B cell (primary cell): Measurements from ENCODE around the gene NMNAT3. TPM values are rescaled to one million over a fixed set of nuclear protein-coding genes. Genes with fewer than 3 reads are reported as not detected.

Experiments
- ATAC-seq: fragments of 200-7000 bp; cut with Tn5 transposase; one replicate; pipeline ENCODE4 v1.10.0; 2021; ENCODE audit warnings: low read depth, mild to moderate bottlenecking, moderate number of reproducible peaks, moderate library complexity
- CTCF ChIA-PET: fragments of 350-600 bp; sonication (Branson Sonifier 250); formaldehyde crosslinking; loops from one replicate; lab custom pipeline; 2021; ENCODE audit warnings: antibody characterized with exemption, inconsistent platforms; lab: Charles Lee
- POLR2A ChIA-PET: fragments of 350-600 bp; sonication (Branson Sonifier 250); formaldehyde crosslinking; loops from one replicate; lab custom pipeline; 2021; ENCODE audit warnings: antibody characterized with exemption; lab: Charles Lee
- DNase-seq: peaks from one replicate; pipeline ENCODE4 v3.0.0; 2013
- H2AFZ ChIP-seq: 2 replicates; pipeline ENCODE4 v1.6.1; 2012; ENCODE audit warnings: mild to moderate bottlenecking, low read depth, low read length; ENCODE audit not compliant: insufficient read depth, poor library complexity, severe bottlenecking
- H3K27ac ChIP-seq, 2 donors: 1 replicate in 1 of 2; 2 replicates in 1 of 2; pipeline ENCODE4 v1.5.1; 2012 to 2013; ENCODE audit warnings: low read length in 2 of 2, mild to moderate bottlenecking in 2 of 2, moderate library complexity in 1 of 2
- H3K27me3 ChIP-seq, 4 experiments: fragments of 200-600 bp in 1 of 4; sonication (generic) in 1 of 4; replicated peaks in 1 of 4; 1 replicate in 2 of 4; 2 replicates in 2 of 4; pipeline versions ENCODE4 v1.6.1 to v1.7.0; 2013 to 2016; ENCODE audit warnings: low read length in 3 of 4, mild to moderate bottlenecking in 2 of 4, mixed read lengths in 1 of 4, moderate library complexity in 1 of 4; ENCODE audit not compliant: insufficient read depth in 4 of 4, control insufficient read depth in 3 of 4; ENCODE audit errors: control extremely low read depth in 1 of 4
- H3K36me3 ChIP-seq, 2 experiments: replicated peaks in 1 of 2; 1 replicate in 1 of 2; 2 replicates in 1 of 2; pipeline versions ENCODE4 v1.6.1 to v1.7.1; 2013; ENCODE audit warnings: low read length in 1 of 2; ENCODE audit not compliant: insufficient read depth in 2 of 2, control insufficient read depth in 1 of 2; ENCODE audit errors: control extremely low read depth in 1 of 2, extremely low read depth in 1 of 2
- H3K4me1 ChIP-seq, 2 donors: fragments of 200-600 bp in 1 of 2; sonication (generic) in 1 of 2; 1 replicate in 1 of 2; 2 replicates in 1 of 2; pipeline versions ENCODE4 v1.5.1 to v1.6.1; 2013 to 2017; ENCODE audit warnings: low read length in 2 of 2; ENCODE audit not compliant: control insufficient read depth in 2 of 2, insufficient read depth in 2 of 2
- H3K4me2 ChIP-seq: replicated peaks from 2 replicates; pipeline ENCODE3; 2012; ENCODE audit warnings: mild to moderate bottlenecking, low read depth, low read length; ENCODE audit not compliant: poor library complexity, severe bottlenecking
- H3K4me3 ChIP-seq, 5 experiments: fragments of 200-600 bp in 1 of 5; sonication (generic) in 1 of 5; 1 replicate in 3 of 5; 2 replicates in 2 of 5; pipeline versions ENCODE4 v1.5.1 to v1.7.0; 2011 to 2016; ENCODE audit warnings: low read length in 4 of 5, mild to moderate bottlenecking in 4 of 5, low read depth in 2 of 5, control low read depth in 1 of 5, moderate library complexity in 1 of 5; ENCODE audit not compliant: insufficient read depth in 1 of 5; ENCODE audit errors: control extremely low read depth in 1 of 5, extremely low read depth in 1 of 5
- H3K79me2 ChIP-seq: fragments of 200-600 bp; sonication (generic); one replicate; pipeline ENCODE4 v1.6.0; 2016; ENCODE audit warnings: low read length; ENCODE audit not compliant: control insufficient read depth, insufficient read depth
- H3K9ac ChIP-seq: fragments of 200-600 bp; sonication (generic); 2 replicates; pipeline ENCODE4 v1.6.1; 2017; ENCODE audit warnings: mild to moderate bottlenecking, low read length, moderate library complexity
- H3K9me3 ChIP-seq, 3 donors: one replicate each; pipeline versions ENCODE4 v1.6.1 to v1.7.1; 2013; ENCODE audit warnings: low read length in 2 of 3; ENCODE audit not compliant: control insufficient read depth in 2 of 3, insufficient read depth in 1 of 3; ENCODE audit errors: control extremely low read depth in 1 of 3
- H4K20me1 ChIP-seq: 2 replicates; pipeline ENCODE4 v1.6.0; 2012; ENCODE audit warnings: mild to moderate bottlenecking, low read length; ENCODE audit not compliant: insufficient read depth, control insufficient read depth, poor library complexity, severe bottlenecking
- H3K27ac Mint-ChIP-seq: one replicate; pipeline ENCODE4 v1.8.0; 2021; ENCODE audit warnings: mixed read lengths
- H3K27me3 Mint-ChIP-seq: one replicate; pipeline ENCODE4 v1.8.0; 2021; ENCODE audit warnings: mixed read lengths
- H3K4me1 Mint-ChIP-seq: one replicate; pipeline ENCODE4 v1.8.0; 2021; ENCODE audit warnings: mixed read lengths
- H3K4me3 Mint-ChIP-seq: one replicate; pipeline ENCODE4 v1.8.0; 2021; ENCODE audit warnings: mixed read lengths
- H3K9me3 Mint-ChIP-seq: one replicate; pipeline ENCODE4 v1.8.0; 2022; ENCODE audit warnings: mixed read lengths; ENCODE audit not compliant: insufficient read depth
- EZH2 ChIP-seq: IDR thresholded peaks from 2 replicates; pipeline ENCODE4 v1.6.1; 2012; ENCODE audit warnings: borderline replicate concordance, low read depth, mild to moderate bottlenecking, moderate library complexity, low read length; ENCODE audit not compliant: insufficient read depth, poor library complexity, severe bottlenecking
- WGBS: methylation state at CpG from one replicate; pipeline ENCODE4 v1.1.5; 2013; ENCODE audit warnings: missing lambda C conversion rate; ENCODE audit not compliant: insufficient coverage; 5-methylcytosine and 5-hydroxymethylcytosine counted together
- intact Hi-C: fragments of 100-400 bp; cut with micrococcal nuclease; formaldehyde crosslinking; loops from one replicate; pipeline ENCODE4 v1.10.0; 2022
- polyA plus RNA-seq: library from polyadenylated mRNA; depleted of rRNA; stranded (reverse); fragments of >200 nt; gene quantifications from 2 replicates; pipeline ENCODE4 v1.2.3, GENCODE V29; 2012
- total RNA-seq, 2 donors: library from RNA; stranded (reverse); fragments of 120-200 nt in 1 of 2; gene quantifications; 1 replicate in 1 of 2; 2 replicates in 1 of 2; pipeline versions ENCODE4 v1.2.3 to v1.2.4, GENCODE V29; 2013 to 2022
- TF ChIP-seq, protein P1 (sequence below): fragments of 200-600 bp; IDR thresholded peaks from one replicate; pipeline ENCODE4 v1.8.0; 2022; ENCODE audit warnings: antibody characterized with exemption, mild to moderate bottlenecking

The NMNAT3 gene
- total and polyA plus RNA-seq, 2 donors (not counting 1 experiment from before 2014, with no cell fraction given), result 1.9 to 3.3 TPM

DNA sequence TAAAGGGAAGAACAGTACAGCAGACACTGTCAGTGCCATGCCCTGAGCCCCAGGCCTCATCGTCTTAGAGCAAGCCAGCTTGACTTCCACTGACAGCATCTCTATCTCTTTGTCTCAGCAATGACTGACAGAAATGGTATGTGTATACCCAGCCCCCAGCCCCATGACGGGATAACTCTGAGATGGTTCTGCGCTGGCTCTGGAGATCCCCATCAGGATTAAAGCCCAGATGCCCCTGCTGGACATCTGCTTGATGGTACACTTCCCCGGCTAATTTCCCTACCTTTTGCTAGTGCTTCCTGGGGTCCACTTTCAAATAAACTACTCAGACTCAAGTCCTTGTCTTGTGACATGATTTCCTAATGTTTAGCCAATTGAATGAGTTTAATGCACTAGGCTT, 7.6 kb downstream of the NMNAT3 start:
- ATAC-seq, result no peak
- intact Hi-C loops, result loop anchor here (10.0 kb wide), 1 partner anchor 755 kb away; no protein-coding TSS in a partner anchor

DNA sequence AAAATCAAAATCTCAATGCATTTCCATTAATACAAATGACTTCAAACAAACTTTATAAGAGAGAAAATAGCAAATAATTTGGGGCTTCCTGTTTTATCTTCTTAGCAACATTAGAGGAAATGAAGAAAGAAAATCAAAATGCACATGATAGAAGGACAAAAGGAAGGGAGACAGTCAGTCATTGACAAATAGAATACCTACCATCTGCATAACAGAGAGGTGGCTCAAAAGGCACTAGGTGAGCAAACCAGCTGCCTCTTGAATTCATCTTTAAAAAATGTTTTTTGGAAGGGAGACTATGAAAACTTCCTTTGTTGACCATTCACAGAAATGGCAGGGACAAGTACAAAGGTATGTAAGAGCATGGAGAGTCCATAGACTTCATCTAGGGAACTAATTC, 9.4 kb downstream of the NMNAT3 start:
- no peaks in the 10 kb centered on the region for H3K36me3 ChIP-seq
- Mint-ChIP-seq H3K4me1 (no peaks in the 10 kb centered on the region), H3K4me3 (no peak overlapping the region), H3K27ac (no peak overlapping the region), H3K9me3 (no peaks in the 10 kb centered on the region), H3K27me3 (no peaks in the 10 kb centered on the region)
- H3K9ac ChIP-seq, result no peak overlapping the region
- DNase-seq (no peak), ATAC-seq (no peak)
- TF ChIP-seq, protein P1, sequence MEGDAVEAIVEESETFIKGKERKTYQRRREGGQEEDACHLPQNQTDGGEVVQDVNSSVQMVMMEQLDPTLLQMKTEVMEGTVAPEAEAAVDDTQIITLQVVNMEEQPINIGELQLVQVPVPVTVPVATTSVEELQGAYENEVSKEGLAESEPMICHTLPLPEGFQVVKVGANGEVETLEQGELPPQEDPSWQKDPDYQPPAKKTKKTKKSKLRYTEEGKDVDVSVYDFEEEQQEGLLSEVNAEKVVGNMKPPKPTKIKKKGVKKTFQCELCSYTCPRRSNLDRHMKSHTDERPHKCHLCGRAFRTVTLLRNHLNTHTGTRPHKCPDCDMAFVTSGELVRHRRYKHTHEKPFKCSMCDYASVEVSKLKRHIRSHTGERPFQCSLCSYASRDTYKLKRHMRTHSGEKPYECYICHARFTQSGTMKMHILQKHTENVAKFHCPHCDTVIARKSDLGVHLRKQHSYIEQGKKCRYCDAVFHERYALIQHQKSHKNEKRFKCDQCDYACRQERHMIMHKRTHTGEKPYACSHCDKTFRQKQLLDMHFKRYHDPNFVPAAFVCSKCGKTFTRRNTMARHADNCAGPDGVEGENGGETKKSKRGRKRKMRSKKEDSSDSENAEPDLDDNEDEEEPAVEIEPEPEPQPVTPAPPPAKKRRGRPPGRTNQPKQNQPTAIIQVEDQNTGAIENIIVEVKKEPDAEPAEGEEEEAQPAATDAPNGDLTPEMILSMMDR, result no peak
- no peak for TF ChIP-seq EZH2
- ChIA-PET POLR2A (no interaction called here), CTCF (no interaction called here)
- no peak overlapping the region for H2AFZ ChIP-seq
- no peak overlapping the region for H3K27ac ChIP-seq
- intact Hi-C loops, result no loop called here
- no peak overlapping the region for H3K4me3 ChIP-seq
- no peaks in the 10 kb centered on the region for H3K4me1 ChIP-seq
- H3K4me2 ChIP-seq, result no peak overlapping the region
- H3K9me3 ChIP-seq, result no peaks in the 10 kb centered on the region
- no peaks in the 10 kb centered on the region for H3K79me2 ChIP-seq
- no peaks in the 10 kb centered on the region for H3K27me3 ChIP-seq
- no peaks in the 10 kb centered on the region for H4K20me1 ChIP-seq

More for the DNA sequence above, 7.6 kb downstream of the NMNAT3 start:
- Histone ChIP-seq H3K36me3 (no peaks in the 10 kb centered on the region), H2AFZ (no peak overlapping the region), H3K9ac (no peak overlapping the region), H3K9me3 (no peaks in the 10 kb centered on the region), H3K4me2 (no peak overlapping the region), H3K79me2 (no peaks in the 10 kb centered on the region), H3K27me3 (no peaks in the 10 kb centered on the region), H3K27ac (no peak overlapping the region), H3K4me1 (no peaks in the 10 kb centered on the region), H3K4me3 (no peak overlapping the region), H4K20me1 (no peaks in the 10 kb centered on the region)
- ChIA-PET POLR2A (no interaction called here), CTCF (no interaction called here)
- no peaks in the 10 kb centered on the region for H3K27me3 Mint-ChIP-seq
- DNase-seq, result no peak
- H3K27ac Mint-ChIP-seq, result no peak overlapping the region
- no peak for TF ChIP-seq EZH2
- TF ChIP-seq, protein P1, result no peak
- H3K4me3 Mint-ChIP-seq, result no peak overlapping the region
- H3K9me3 Mint-ChIP-seq, result no peaks in the 10 kb centered on the region
- no peaks in the 10 kb centered on the region for H3K4me1 Mint-ChIP-seq
- WGBS, result 100% methylated on average over 3 of the region's 4 CpGs
